PFSK-1 (cell line): ENCODE data around the gene ADM2.

Experiments
- FOXP2 ChIP-seq: optimal IDR thresholded peaks from 2 replicates; pipeline ENCODE3; 2011; ENCODE audit warnings: borderline replicate concordance, control low read depth, inconsistent platforms; ENCODE audit not compliant: insufficient read depth; ENCODE audit errors: extremely low read length, extremely low read depth
- POLR2AphosphoS5 ChIP-seq: IDR thresholded peaks from 2 replicates; pipeline ENCODE4 v1.6.1; 2012; ENCODE audit warnings: low read depth, mild to moderate bottlenecking, control low read depth, low read length, moderate library complexity
- SIN3A ChIP-seq: IDR thresholded peaks from 2 replicates; pipeline ENCODE4 v1.6.1; 2012; ENCODE audit warnings: mild to moderate bottlenecking, low read length, moderate library complexity, borderline replicate concordance; ENCODE audit not compliant: insufficient read depth
- TAF1 ChIP-seq: IDR thresholded peaks from 2 replicates; pipeline ENCODE4 v1.6.1; 2012; ENCODE audit warnings: low read length, control low read depth, borderline replicate concordance; ENCODE audit not compliant: insufficient read depth
- TF ChIP-seq, protein P1 (sequence below), 2 experiments: IDR thresholded peaks; 2 replicates each; pipeline versions ENCODE4 v1.6.1 to v1.8.0; 2011 to 2012; ENCODE audit warnings: low read depth in 2 of 2, low read length in 2 of 2, control low read depth in 1 of 2, inconsistent platforms in 1 of 2, mild to moderate bottlenecking in 1 of 2, moderate library complexity in 1 of 2; ENCODE audit not compliant: insufficient read depth in 1 of 2

The ADM2 gene

DNA sequence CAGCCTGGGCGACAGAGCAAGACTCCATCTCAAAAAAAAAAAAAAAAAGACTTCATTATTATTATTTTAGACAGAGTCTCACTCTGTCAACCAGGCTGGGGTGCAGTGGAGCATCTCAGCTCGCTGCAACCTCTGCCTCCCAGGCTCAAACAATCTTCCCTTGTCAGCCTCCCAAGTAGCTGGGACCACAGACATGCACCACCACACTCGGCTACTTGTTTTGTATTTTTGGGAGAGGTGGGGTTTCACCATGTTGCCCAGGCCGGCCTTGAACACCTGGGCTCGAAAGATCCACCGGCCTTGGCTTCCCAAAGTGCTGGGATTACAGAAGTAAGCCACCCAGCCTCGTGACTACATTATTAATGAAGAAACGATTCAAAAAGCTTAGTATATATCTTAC lies 53.8 kb downstream of the ADM2 start:
- TF ChIP-seq POLR2AphosphoS5: no peak
- no peak for TF ChIP-seq FOXP2
- TF ChIP-seq, protein P1, sequence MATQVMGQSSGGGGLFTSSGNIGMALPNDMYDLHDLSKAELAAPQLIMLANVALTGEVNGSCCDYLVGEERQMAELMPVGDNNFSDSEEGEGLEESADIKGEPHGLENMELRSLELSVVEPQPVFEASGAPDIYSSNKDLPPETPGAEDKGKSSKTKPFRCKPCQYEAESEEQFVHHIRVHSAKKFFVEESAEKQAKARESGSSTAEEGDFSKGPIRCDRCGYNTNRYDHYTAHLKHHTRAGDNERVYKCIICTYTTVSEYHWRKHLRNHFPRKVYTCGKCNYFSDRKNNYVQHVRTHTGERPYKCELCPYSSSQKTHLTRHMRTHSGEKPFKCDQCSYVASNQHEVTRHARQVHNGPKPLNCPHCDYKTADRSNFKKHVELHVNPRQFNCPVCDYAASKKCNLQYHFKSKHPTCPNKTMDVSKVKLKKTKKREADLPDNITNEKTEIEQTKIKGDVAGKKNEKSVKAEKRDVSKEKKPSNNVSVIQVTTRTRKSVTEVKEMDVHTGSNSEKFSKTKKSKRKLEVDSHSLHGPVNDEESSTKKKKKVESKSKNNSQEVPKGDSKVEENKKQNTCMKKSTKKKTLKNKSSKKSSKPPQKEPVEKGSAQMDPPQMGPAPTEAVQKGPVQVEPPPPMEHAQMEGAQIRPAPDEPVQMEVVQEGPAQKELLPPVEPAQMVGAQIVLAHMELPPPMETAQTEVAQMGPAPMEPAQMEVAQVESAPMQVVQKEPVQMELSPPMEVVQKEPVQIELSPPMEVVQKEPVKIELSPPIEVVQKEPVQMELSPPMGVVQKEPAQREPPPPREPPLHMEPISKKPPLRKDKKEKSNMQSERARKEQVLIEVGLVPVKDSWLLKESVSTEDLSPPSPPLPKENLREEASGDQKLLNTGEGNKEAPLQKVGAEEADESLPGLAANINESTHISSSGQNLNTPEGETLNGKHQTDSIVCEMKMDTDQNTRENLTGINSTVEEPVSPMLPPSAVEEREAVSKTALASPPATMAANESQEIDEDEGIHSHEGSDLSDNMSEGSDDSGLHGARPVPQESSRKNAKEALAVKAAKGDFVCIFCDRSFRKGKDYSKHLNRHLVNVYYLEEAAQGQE (IDR thresholded peaks at IDR 0.05; ENCODE audit: insufficient read depth in 1 of 2, low read depth in 2 of 2, low read length in 2 of 2): no peak
- no peak for TF ChIP-seq SIN3A
- TF ChIP-seq TAF1: no peak
